Metanephros (tissue), 1 donor: Measurements from ENCODE around the gene ADAM30. TPM values are rescaled to one million over a fixed set of nuclear protein-coding genes. Genes with fewer than 3 reads are reported as not detected.

Experiments
- total RNA-seq: library from RNA; depleted of rRNA; stranded (reverse); fragments of >200 nt; gene quantifications from one replicate; pipeline ENCODE4 v1.2.3, GENCODE V29; 2014

The ADAM30 gene
- total RNA-seq, result not detected

DNA sequence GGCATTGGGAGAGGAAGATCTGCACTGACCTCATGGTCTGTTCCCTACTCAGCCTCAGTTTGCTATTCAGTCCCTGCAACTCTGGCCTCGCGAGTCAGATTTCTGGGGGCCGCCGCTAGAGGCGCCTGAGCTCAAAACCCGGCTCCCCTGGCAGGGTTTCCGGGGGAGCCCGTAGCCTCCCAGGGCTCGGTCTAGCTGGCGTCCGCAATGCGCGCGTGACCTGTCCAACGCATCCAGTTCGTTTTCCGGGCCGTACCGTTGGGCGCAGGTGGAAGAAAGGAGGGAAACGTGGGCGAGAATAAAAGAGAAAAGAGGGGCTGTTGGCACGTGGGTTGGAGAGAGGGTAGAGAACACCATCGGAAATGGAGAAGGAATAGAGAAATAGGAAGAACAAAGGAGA, at the start of gene ADAM30:
Gene ADAM30, minus strand, starts transcription at position 213 of the 400 bp plus-strand sequence. Its CDS starts 179 bp downstream, at position 34.

Other genes with a start within 250 kb of the ADAM30 start
- gene ZNF697, start 248.2 kb downstream of the ADAM30 start, total RNA-seq, result 26.6 TPM
- 106 TPM for gene PHGDH, start 184.6 kb downstream of the ADAM30 start, total RNA-seq
- gene HMGCS2, start 127.6 kb downstream of the ADAM30 start, total RNA-seq, result 36.5 TPM
- 0.58 TPM for gene REG4, start 85.1 kb downstream of the ADAM30 start, total RNA-seq
- 242 TPM for gene NOTCH2, start 173.1 kb upstream of the ADAM30 start, total RNA-seq